A673 (cell line): ENCODE measurements around the gene TRIM29. TPM values are rescaled to one million over a fixed set of nuclear protein-coding genes. Genes with fewer than 3 reads are reported as not detected.

Experiments
- BruUV-seq: library from RNA; stranded (reverse); fragments of 400-500 nt; replicated peaks from 2 replicates; lab custom pipeline; 2021; lab: Mats Ljungman, UMichigan
- CTCF ChIA-PET: fragments of 300-600 bp; sonication (Branson Sonifier 250); formaldehyde crosslinking; loops from one replicate; lab custom pipeline; 2022; ENCODE audit warnings: antibody characterized with exemption; lab: Charles Lee
- POLR2A ChIA-PET: fragments of 300-600 bp; sonication (Branson Sonifier 250); formaldehyde crosslinking; loops from one replicate; lab custom pipeline; 2022; ENCODE audit warnings: antibody characterized with exemption; ENCODE audit not compliant: low non-redundant PET; lab: Charles Lee
- DNase-seq: peaks from one replicate; pipeline ENCODE4 v3.0.0-alpha.2; 2015; ENCODE audit warnings: low spot score
- H3K27ac ChIP-seq: fragments of 200-600 bp; sonication (generic); 2 replicates; pipeline ENCODE4 v1.5.1; 2016; ENCODE audit warnings: mixed run types, low read depth, mild to moderate bottlenecking, mixed read lengths, antibody characterized with exemption, low read length; ENCODE audit not compliant: poor library complexity, severe bottlenecking
- H3K27me3 ChIP-seq: fragments of 200-600 bp; sonication (generic); replicated peaks from 2 replicates; pipeline ENCODE4 v1.6.1; 2017; ENCODE audit warnings: mixed run types, low read depth, mild to moderate bottlenecking, mixed read lengths, antibody characterized with exemption, low read length; ENCODE audit not compliant: insufficient read depth, poor library complexity
- H3K36me3 ChIP-seq: fragments of 200-600 bp; sonication (generic); 2 replicates; pipeline ENCODE4 v1.6.1; 2016; ENCODE audit warnings: mixed run types, mild to moderate bottlenecking, mixed read lengths, antibody characterized with exemption, low read length; ENCODE audit not compliant: insufficient read depth, poor library complexity, severe bottlenecking
- H3K4me1 ChIP-seq: fragments of 200-600 bp; sonication (generic); 2 replicates; pipeline ENCODE4 v1.6.1; 2017; ENCODE audit warnings: mixed run types, mild to moderate bottlenecking, mixed read lengths, antibody characterized with exemption, low read length; ENCODE audit not compliant: insufficient read depth, poor library complexity, severe bottlenecking
- H3K4me3 ChIP-seq: fragments of 200-600 bp; sonication (generic); 2 replicates; pipeline ENCODE4 v1.5.1; 2016; ENCODE audit warnings: low read depth, mixed run types, mild to moderate bottlenecking, mixed read lengths, low read length; ENCODE audit not compliant: poor library complexity, severe bottlenecking
- H3K9me3 ChIP-seq: fragments of 200-600 bp; sonication (generic); 2 replicates; pipeline ENCODE4 v1.6.1; 2016; ENCODE audit warnings: mixed run types, low read depth, mild to moderate bottlenecking, mixed read lengths, antibody characterized with exemption, low read length; ENCODE audit not compliant: poor library complexity, severe bottlenecking
- EZH2 ChIP-seq: fragments of 200-600 bp; sonication (generic); IDR thresholded peaks from 2 replicates; pipeline ENCODE4 v1.6.1; 2017; ENCODE audit warnings: borderline replicate concordance, low read depth, mild to moderate bottlenecking, mixed read lengths, antibody characterized with exemption, low read length; ENCODE audit not compliant: poor library complexity, severe bottlenecking
- intact Hi-C: fragments of 100-400 bp; cut with micrococcal nuclease; formaldehyde crosslinking; loops from one replicate; pipeline ENCODE4 v1.10.0; 2022; ENCODE audit not compliant: unreplicated experiment
- total RNA-seq: library from RNA; stranded (reverse); gene quantifications from 2 replicates; pipeline ENCODE4 v1.2.3, GENCODE V29; 2021
- TF ChIP-seq, protein P1 (sequence below): fragments of 300-800, 200-600 bp; sonication (generic); conservative IDR thresholded peaks from 2 replicates; pipeline ENCODE4 v1.5.1; 2017; ENCODE audit warnings: low read depth, mild to moderate bottlenecking, antibody characterized with exemption, low read length, moderate library complexity, mixed read lengths

The TRIM29 gene
- total RNA-seq, 1 experiment from 2014 or later = not detected

GRCh38 chr11:120117991-120118390 is 19.9 kb downstream of the TRIM29 start:
- TF ChIP-seq, protein P1, sequence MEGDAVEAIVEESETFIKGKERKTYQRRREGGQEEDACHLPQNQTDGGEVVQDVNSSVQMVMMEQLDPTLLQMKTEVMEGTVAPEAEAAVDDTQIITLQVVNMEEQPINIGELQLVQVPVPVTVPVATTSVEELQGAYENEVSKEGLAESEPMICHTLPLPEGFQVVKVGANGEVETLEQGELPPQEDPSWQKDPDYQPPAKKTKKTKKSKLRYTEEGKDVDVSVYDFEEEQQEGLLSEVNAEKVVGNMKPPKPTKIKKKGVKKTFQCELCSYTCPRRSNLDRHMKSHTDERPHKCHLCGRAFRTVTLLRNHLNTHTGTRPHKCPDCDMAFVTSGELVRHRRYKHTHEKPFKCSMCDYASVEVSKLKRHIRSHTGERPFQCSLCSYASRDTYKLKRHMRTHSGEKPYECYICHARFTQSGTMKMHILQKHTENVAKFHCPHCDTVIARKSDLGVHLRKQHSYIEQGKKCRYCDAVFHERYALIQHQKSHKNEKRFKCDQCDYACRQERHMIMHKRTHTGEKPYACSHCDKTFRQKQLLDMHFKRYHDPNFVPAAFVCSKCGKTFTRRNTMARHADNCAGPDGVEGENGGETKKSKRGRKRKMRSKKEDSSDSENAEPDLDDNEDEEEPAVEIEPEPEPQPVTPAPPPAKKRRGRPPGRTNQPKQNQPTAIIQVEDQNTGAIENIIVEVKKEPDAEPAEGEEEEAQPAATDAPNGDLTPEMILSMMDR = no peak
- TF ChIP-seq EZH2 = no peak
- peaks cover 5% of the 10 kb centered on the region for H3K27me3 ChIP-seq
- no peaks in the 10 kb centered on the region for H3K9me3 ChIP-seq
- intact Hi-C loops = no loop called here
- no peaks in the 10 kb centered on the region for H3K4me1 ChIP-seq
- no peak overlapping the region for H3K27ac ChIP-seq
- H3K4me3 ChIP-seq = no peak overlapping the region
- DNase-seq = no peak
- H3K36me3 ChIP-seq = no peaks in the 10 kb centered on the region
- ChIA-PET CTCF (interaction anchor here (0.7 kb wide), 1 partner anchor 178 kb away, joined by 3 read pairs; no protein-coding TSS in a partner anchor), POLR2A (interaction anchor here (0.8 kb wide), 1 partner anchor 817 kb away, joined by 4 read pairs; no protein-coding TSS in a partner anchor)
- no TSS peak for BruUV-seq

- no peak overlapping the region for H3K4me3 ChIP-seq
- no peak overlapping the region for H3K27ac ChIP-seq
- no peaks in the 10 kb centered on the region for H3K4me1 ChIP-seq
- peaks cover 5% of the 10 kb centered on the region for H3K27me3 ChIP-seq
- DNase-seq = no peak
- ChIA-PET CTCF (no interaction called here), POLR2A (no interaction called here)
- no peaks in the 10 kb centered on the region for H3K36me3 ChIP-seq
- no peaks in the 10 kb centered on the region for H3K9me3 ChIP-seq
- intact Hi-C loops = no loop called here
- no TSS peak for BruUV-seq
- TF ChIP-seq, protein P1 = no peak
Measured at GRCh38 chr11:120116966-120117365, 20.9 kb downstream of the TRIM29 start.

GRCh38 chr11:120115272-120116000 is 22.5 kb downstream of the TRIM29 start:
- ChIA-PET POLR2A (no interaction called here), CTCF (no interaction called here)
- no peaks in the 10 kb centered on the region for H3K4me1 ChIP-seq
- no peak overlapping the region for H3K4me3 ChIP-seq
- TF ChIP-seq, protein P1 = peak; percentile 47
- TF ChIP-seq EZH2 = no peak
- H3K27ac ChIP-seq = no peak overlapping the region
- no peaks in the 10 kb centered on the region for H3K36me3 ChIP-seq
- no peak for DNase-seq
- intact Hi-C loops = no loop called here
- BruUV-seq = no TSS peak
- no peaks in the 10 kb centered on the region for H3K9me3 ChIP-seq
- peaks cover 5% of the 10 kb centered on the region for H3K27me3 ChIP-seq
